Measurements from ENCODE around the gene MMP24OS. TPM values are rescaled to one million over a fixed set of nuclear protein-coding genes. Genes with fewer than 3 reads are reported as not detected.

Gene MMP24OS
- total RNA-seq, 1 donor from 2014 or later, result 43.1 TPM

- H3K9me3 ChIP-seq, result no peaks in the 10 kb centered on the region
- H3K27me3 ChIP-seq, result no peaks in the 10 kb centered on the region
- peaks cover 7 to 16% of the 10 kb centered on the region in 2 donors for H3K36me3 ChIP-seq
- TF ChIP-seq CTCF (IDR thresholded peaks at IDR 0.05), result no peak
- H3K4me1 ChIP-seq, result no peaks in the 10 kb centered on the region
- no peak for DNase-seq (ENCODE audit: low spot score in 2 of 2)
- no peak overlapping the region for H3K27ac ChIP-seq
- intact Hi-C loops (cut with DNase I), result no loop called here
- H3K4me3 ChIP-seq, result no peak overlapping the region
These were observed 39.8 kb downstream of the MMP24OS start for GRCh38 chr20:35238170-35238569.

- Histone ChIP-seq H3K36me3 (peaks cover 7 to 16% of the 10 kb centered on the region in 2 donors), H3K9me3 (no peaks in the 10 kb centered on the region), H3K27me3 (no peaks in the 10 kb centered on the region), H3K4me3 (no peak overlapping the region), H3K27ac (no peak overlapping the region), H3K4me1 (no peaks in the 10 kb centered on the region)
- intact Hi-C loops (cut with DNase I), result no loop called here
- TF ChIP-seq CTCF (IDR thresholded peaks at IDR 0.05), result no peak
- DNase-seq (ENCODE audit: low spot score in 2 of 2), result no peak
These were observed 40.4 kb downstream of the MMP24OS start for GRCh38 chr20:35237486-35237885.

- DNase-seq (ENCODE audit: low spot score in 2 of 2), result no peak
- no peaks in the 10 kb centered on the region for H3K9me3 ChIP-seq
- no peaks in the 10 kb centered on the region for H3K4me1 ChIP-seq
- H3K36me3 ChIP-seq, result peaks cover 7 to 19% of the 10 kb centered on the region in 2 donors
- no peak for TF ChIP-seq CTCF (IDR thresholded peaks at IDR 0.05)
- no peak overlapping the region for H3K4me3 ChIP-seq
- H3K27ac ChIP-seq, result no peak overlapping the region
- intact Hi-C loops (cut with DNase I), result no loop called here
- no peaks in the 10 kb centered on the region for H3K27me3 ChIP-seq
These were observed 42.0 kb downstream of the MMP24OS start for GRCh38 chr20:35235881-35236280.

- intact Hi-C loops (cut with DNase I), result no loop called here
These were observed 45.3 kb downstream of the MMP24OS start for GRCh38 chr20:35232575-35232974.

GRCh38 chr20:35226884-35227681 lies 50.8 kb downstream of the MMP24OS start:
- no peak for TF ChIP-seq CTCF (IDR thresholded peaks at IDR 0.05)
- H3K27ac ChIP-seq, result no peak overlapping the region
- DNase-seq (ENCODE audit: low spot score in 2 of 2), result no peak
- peak overlapping the region; percentile 44 for H3K4me3 ChIP-seq
- peaks cover 0 to 6% of the 10 kb centered on the region in 2 donors for H3K36me3 ChIP-seq
- peaks cover 0 to 9% of the 10 kb centered on the region in 2 donors for H3K4me1 ChIP-seq
- no peaks in the 10 kb centered on the region for H3K27me3 ChIP-seq
- no peaks in the 10 kb centered on the region for H3K9me3 ChIP-seq
- intact Hi-C loops (cut with DNase I), result no loop called here

More at GRCh38 chr20:35232575-35232974, 45.3 kb downstream of the MMP24OS start:
- H3K27ac ChIP-seq, result no peak overlapping the region
- H3K4me3 ChIP-seq, result no peak overlapping the region
- H3K36me3 ChIP-seq, result peaks cover 7 to 22% of the 10 kb centered on the region in 2 donors
- no peaks in the 10 kb centered on the region for H3K9me3 ChIP-seq
- TF ChIP-seq CTCF (IDR thresholded peaks at IDR 0.05), result no peak
- H3K4me1 ChIP-seq, result no peaks in the 10 kb centered on the region
- H3K27me3 ChIP-seq, result no peaks in the 10 kb centered on the region
- DNase-seq (ENCODE audit: low spot score in 2 of 2), result no peak

Other genes with a start within 250 kb of the MMP24OS start
- 54.1 TPM for gene TRPC4AP, start 185.3 kb downstream of the MMP24OS start, total RNA-seq
- 20.3 TPM for gene EDEM2, start 130.8 kb downstream of the MMP24OS start, total RNA-seq
- 241 TPM for gene PROCR, start 106.0 kb downstream of the MMP24OS start, total RNA-seq
- not detected for gene MMP24, start 51.4 kb downstream of the MMP24OS start, total RNA-seq
- 98.0 TPM for gene EIF6, start 6.7 kb upstream of the MMP24OS start, total RNA-seq
- not detected for gene FAM83C, start 14.3 kb upstream of the MMP24OS start, total RNA-seq
- 14.8 TPM for gene UQCC1, start 133.9 kb upstream of the MMP24OS start, total RNA-seq
- gene GDF5, start 160.1 kb upstream of the MMP24OS start, total RNA-seq, result 0.21 TPM
- 17.0 TPM for gene CEP250, start 177.5 kb upstream of the MMP24OS start, total RNA-seq

Data from ascending aorta (tissue), 2 donors.